HUES48 (cell line): ENCODE measurements around the gene SLC44A5.
"Not testable (repeated sequence)": the region's sequence is repeated elsewhere in the genome, so short reads cannot be mapped to it uniquely, and the experiment has no call there.

ENCODE experiments used
- H3K27ac ChIP-seq: one replicate; pipeline ENCODE4 v1.7.0; 2013; ENCODE audit warnings: low read depth, low read length, inconsistent platforms
- H3K27me3 ChIP-seq: 2 replicates; pipeline ENCODE4 v1.6.1; 2013; ENCODE audit warnings: mild to moderate bottlenecking, low read length; ENCODE audit not compliant: control insufficient read depth, insufficient read depth
- H3K36me3 ChIP-seq: 2 replicates; pipeline ENCODE4 v1.6.1; 2013; ENCODE audit warnings: low read length; ENCODE audit not compliant: control insufficient read depth, insufficient read depth
- H3K4me1 ChIP-seq: 2 replicates; pipeline ENCODE4 v1.6.1; 2013; ENCODE audit warnings: mild to moderate bottlenecking, low read length; ENCODE audit not compliant: control insufficient read depth, insufficient read depth
- H3K4me3 ChIP-seq: 2 replicates; pipeline ENCODE4 v1.5.1; 2013; ENCODE audit warnings: mild to moderate bottlenecking, low read depth, low read length
- H3K9ac ChIP-seq: 2 replicates; pipeline ENCODE4 v1.6.1; 2013; ENCODE audit warnings: mild to moderate bottlenecking, low read depth, low read length, moderate library complexity
- H3K9me3 ChIP-seq: 2 replicates; pipeline ENCODE4 v1.6.1; 2013; ENCODE audit warnings: low read length; ENCODE audit not compliant: control insufficient read depth, insufficient read depth

SLC44A5 gene

DNA sequence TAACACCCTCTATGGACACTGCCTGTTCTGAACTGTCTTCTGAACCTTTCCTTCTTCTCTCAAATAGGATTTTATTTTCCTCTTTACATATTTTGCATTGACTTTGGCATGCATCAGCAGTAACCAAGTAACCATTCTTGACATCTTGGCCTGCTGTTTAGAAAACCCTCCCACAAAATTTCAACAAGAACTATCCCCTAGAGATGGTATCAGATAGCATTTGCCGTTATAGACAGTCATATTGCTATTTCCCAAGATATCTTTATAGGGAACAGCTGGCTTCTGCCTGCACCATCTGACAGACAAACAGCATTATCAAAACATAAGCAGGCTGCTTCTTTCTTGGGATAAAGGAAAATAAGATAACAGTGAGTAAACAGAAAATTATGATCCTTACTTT lies 422.0 kb downstream of the SLC44A5 start:
- Histone ChIP-seq H3K4me3 (no peak overlapping the region), H3K27ac (no peak overlapping the region), H3K27me3 (no peaks in the 10 kb centered on the region), H3K9me3 (no peaks in the 10 kb centered on the region), H3K4me1 (no peaks in the 10 kb centered on the region), H3K9ac (no peak overlapping the region), H3K36me3 (no peaks in the 10 kb centered on the region)

- not testable (repeated sequence) for H3K27me3 ChIP-seq, H3K4me1 ChIP-seq, H3K36me3 ChIP-seq, H3K9me3 ChIP-seq, H3K9ac ChIP-seq, H3K4me3 ChIP-seq, H3K27ac ChIP-seq
Measured at GRCh38 chr1:75181214-75181955, 429.5 kb downstream of the SLC44A5 start.

DNA sequence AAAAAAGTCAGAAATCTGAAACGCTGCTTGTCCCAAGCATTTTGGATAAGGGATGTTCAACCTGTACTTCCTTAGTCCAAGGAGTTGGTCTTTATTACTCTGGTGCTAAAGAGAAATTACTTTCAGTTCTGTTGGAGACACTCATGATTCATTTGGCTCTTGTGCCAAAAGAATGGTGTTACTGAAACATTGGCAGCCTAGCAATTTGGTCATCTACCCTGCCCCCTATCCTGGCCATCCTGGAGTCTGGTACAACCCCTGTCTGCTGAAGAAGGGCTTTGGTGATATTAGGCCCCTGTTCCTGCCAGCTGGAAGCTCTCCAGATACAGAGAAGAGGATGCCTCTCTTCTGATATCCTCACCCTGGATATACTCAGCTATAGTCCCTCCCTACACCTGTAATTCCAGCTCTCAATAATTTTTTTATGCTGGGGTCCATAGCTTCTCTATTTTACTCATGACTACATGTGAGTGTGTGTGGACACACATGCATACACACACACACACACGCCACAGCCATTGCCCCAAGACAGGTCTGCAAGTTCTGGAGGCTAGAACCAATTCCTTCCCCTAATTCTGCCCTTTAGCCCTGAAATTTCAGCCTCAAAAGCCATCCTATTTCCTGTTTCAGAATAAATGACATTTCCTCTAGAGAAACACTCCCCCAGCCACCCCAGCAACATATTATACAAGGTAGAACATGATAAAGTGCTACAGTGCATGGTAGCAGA lies 436.7 kb downstream of the SLC44A5 start:
- no peak overlapping the region for H3K9ac ChIP-seq
- H3K9me3 ChIP-seq: no peaks in the 10 kb centered on the region
- H3K4me3 ChIP-seq: no peak overlapping the region
- no peaks in the 10 kb centered on the region for H3K4me1 ChIP-seq
- no peaks in the 10 kb centered on the region for H3K36me3 ChIP-seq
- H3K27me3 ChIP-seq: no peaks in the 10 kb centered on the region
- no peak overlapping the region for H3K27ac ChIP-seq

DNA sequence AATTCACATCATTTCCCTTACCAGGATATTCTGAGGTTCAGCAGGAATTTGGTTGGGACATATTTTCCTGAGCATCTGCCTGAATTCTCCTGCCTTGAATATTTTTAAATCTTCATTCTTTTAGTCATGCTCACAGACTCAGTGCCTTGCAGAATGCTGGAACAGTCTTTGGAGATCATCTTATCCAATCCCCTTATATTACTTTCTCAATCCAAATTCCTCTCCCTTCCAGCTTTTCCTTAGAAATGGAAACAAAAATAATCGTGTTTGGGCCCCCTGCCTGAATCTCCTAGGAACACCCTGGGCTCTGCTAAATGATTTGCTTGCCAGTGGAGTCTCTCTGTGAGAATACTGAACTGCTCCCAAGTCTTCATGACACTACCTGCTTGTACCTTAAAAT lies 438.4 kb downstream of the SLC44A5 start:
- H3K9me3 ChIP-seq: no peaks in the 10 kb centered on the region
- H3K4me1 ChIP-seq: no peaks in the 10 kb centered on the region
- H3K27me3 ChIP-seq: no peaks in the 10 kb centered on the region
- no peak overlapping the region for H3K9ac ChIP-seq
- H3K36me3 ChIP-seq: no peaks in the 10 kb centered on the region
- no peak overlapping the region for H3K27ac ChIP-seq
- H3K4me3 ChIP-seq: no peak overlapping the region

GRCh38 chr1:75171876-75172275 lies 439.0 kb downstream of the SLC44A5 start:
- no peaks in the 10 kb centered on the region for H3K27me3 ChIP-seq
- H3K9me3 ChIP-seq: no peaks in the 10 kb centered on the region

DNA sequence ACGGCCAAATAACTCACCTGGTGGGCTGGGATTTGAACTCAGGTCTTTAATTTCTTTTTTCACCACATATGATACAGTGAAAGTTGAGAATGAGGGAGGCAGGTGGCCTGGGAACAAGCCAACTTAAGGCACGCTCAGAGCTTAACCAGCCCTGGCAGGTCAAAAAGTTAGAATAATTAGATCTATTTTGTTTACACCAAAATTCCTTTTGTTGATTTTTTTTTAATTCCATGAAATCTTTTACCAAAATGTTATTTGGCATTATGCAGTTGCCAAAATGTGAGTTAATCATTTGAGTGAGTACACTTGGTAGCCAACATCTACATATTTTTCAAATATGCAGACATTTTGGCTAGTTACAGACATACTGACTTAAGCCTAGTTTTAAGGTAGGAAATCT lies 439.9 kb downstream of the SLC44A5 start:
- Histone ChIP-seq H3K27me3 (no peaks in the 10 kb centered on the region), H3K9me3 (no peaks in the 10 kb centered on the region), H3K4me3 (no peak overlapping the region), H3K27ac (no peak overlapping the region), H3K4me1 (no peaks in the 10 kb centered on the region), H3K36me3 (no peaks in the 10 kb centered on the region), H3K9ac (no peak overlapping the region)

More at GRCh38 chr1:75171876-75172275, 439.0 kb downstream of the SLC44A5 start:
- H3K4me1 ChIP-seq: no peaks in the 10 kb centered on the region
- H3K27ac ChIP-seq: no peak overlapping the region
- no peak overlapping the region for H3K4me3 ChIP-seq
- H3K36me3 ChIP-seq: no peaks in the 10 kb centered on the region
- H3K9ac ChIP-seq: no peak overlapping the region

GRCh38 chr1:75170011-75170410 lies 440.9 kb downstream of the SLC44A5 start:
- no peak overlapping the region for H3K9ac ChIP-seq
- no peak overlapping the region for H3K4me3 ChIP-seq
- no peaks in the 10 kb centered on the region for H3K4me1 ChIP-seq
- H3K27ac ChIP-seq: no peak overlapping the region
- no peaks in the 10 kb centered on the region for H3K9me3 ChIP-seq
- H3K36me3 ChIP-seq: no peaks in the 10 kb centered on the region
- H3K27me3 ChIP-seq: no peaks in the 10 kb centered on the region

DNA sequence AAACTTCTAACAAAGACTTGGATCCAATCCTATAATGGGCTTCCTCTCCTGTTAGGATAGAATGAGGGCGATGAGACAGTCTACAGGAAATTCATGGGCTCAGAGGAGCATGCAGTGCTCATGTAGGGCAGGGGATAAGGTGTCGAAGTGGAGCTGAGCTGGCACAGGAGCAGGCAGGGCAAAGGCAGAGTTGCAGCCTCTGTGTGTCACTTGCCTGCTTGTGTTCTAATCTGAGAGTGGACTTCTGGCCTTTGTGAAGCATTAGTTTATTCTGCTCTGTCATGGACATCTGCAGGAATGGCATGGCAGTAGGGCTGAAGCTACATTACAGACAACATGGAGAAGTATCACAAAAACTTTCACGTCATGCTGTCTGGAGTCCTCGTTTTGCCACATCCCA lies 444.1 kb downstream of the SLC44A5 start:
- Histone ChIP-seq H3K27me3 (no peaks in the 10 kb centered on the region), H3K9me3 (no peaks in the 10 kb centered on the region), H3K4me1 (peaks cover 13% of the 10 kb centered on the region), H3K36me3 (no peaks in the 10 kb centered on the region), H3K27ac (no peak overlapping the region), H3K9ac (no peak overlapping the region), H3K4me3 (no peak overlapping the region)

DNA sequence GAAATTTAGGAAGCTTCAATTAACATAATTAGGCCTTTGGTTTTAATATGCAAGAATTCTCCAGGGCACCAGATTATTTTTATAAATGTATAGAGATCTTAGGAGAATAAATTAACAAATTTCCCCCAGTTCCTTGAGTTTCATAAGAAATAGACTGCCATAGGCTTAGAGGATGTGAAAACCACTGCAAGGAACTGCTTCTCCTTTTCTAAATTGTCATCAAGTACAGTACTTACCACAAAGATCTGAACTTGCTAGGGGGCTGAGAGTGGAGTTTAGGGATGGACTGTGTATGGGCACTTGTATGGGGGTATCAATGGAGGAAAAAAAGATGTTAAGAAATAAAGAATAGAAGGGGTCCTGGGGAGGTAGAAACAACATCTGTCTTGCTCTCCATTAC lies 445.6 kb downstream of the SLC44A5 start:
- Histone ChIP-seq H3K36me3 (no peaks in the 10 kb centered on the region), H3K27me3 (no peaks in the 10 kb centered on the region), H3K9me3 (no peaks in the 10 kb centered on the region), H3K4me3 (no peak overlapping the region), H3K4me1 (peaks cover 17% of the 10 kb centered on the region), H3K9ac (no peak overlapping the region), H3K27ac (no peak overlapping the region)

GRCh38 chr1:75159154-75159553 lies 451.8 kb downstream of the SLC44A5 start:
- H3K27me3 ChIP-seq: no peaks in the 10 kb centered on the region
- no peak overlapping the region for H3K9ac ChIP-seq
- no peak overlapping the region for H3K27ac ChIP-seq
- H3K9me3 ChIP-seq: no peaks in the 10 kb centered on the region
- no peaks in the 10 kb centered on the region for H3K36me3 ChIP-seq
- peaks cover 25% of the 10 kb centered on the region for H3K4me1 ChIP-seq
- H3K4me3 ChIP-seq: no peak overlapping the region
